ENCODE results near the gene AKT1.

The AKT1 gene

GRCh38 chr14:104771374-104771773, 24.2 kb downstream of the AKT1 start:
- no peak for DNase-seq

GRCh38 chr14:104770851-104771272, 24.7 kb downstream of the AKT1 start:
- peak; percentile 1 for DNase-seq

GRCh38 chr14:104770072-104770579, 25.4 kb downstream of the AKT1 start:
- no peak for DNase-seq

GRCh38 chr14:104769324-104770071, 26.1 kb downstream of the AKT1 start:
- no peak for DNase-seq

GRCh38 chr14:104768437-104769323, 26.9 kb downstream of the AKT1 start:
- DNase-seq, result peak; percentile 86

GRCh38 chr14:104767634-104767918, 28.0 kb downstream of the AKT1 start:
- no peak for DNase-seq

- no peak for DNase-seq
These were observed 28.5 kb downstream of the AKT1 start for GRCh38 chr14:104766863-104767633.

GRCh38 chr14:104766256-104766862, 29.2 kb downstream of the AKT1 start:
- DNase-seq, result no peak

GRCh38 chr14:104765517-104765916, 30.0 kb downstream of the AKT1 start:
- DNase-seq, result no peak

GRCh38 chr14:104758981-104759969, 36.3 kb downstream of the AKT1 start:
- DNase-seq, result no peak

- DNase-seq, result no peak
These were observed 37.7 kb downstream of the AKT1 start for GRCh38 chr14:104757681-104758392.

GRCh38 chr14:104757238-104757585, 38.3 kb downstream of the AKT1 start:
- DNase-seq, result no peak

GRCh38 chr14:104756477-104757237, 38.9 kb downstream of the AKT1 start:
- DNase-seq, result no peak

- no peak for DNase-seq
These were observed 39.9 kb downstream of the AKT1 start for GRCh38 chr14:104755621-104756020.

GRCh38 chr14:104754213-104754851, 41.2 kb downstream of the AKT1 start:
- no peak for DNase-seq

- DNase-seq, result no peak
These were observed 41.9 kb downstream of the AKT1 start for GRCh38 chr14:104753528-104754212.

GRCh38 chr14:104752735-104753527, 42.6 kb downstream of the AKT1 start, which contains the start of gene SIVA1:
Gene SIVA1 (plus strand): TSS chr14:104753147. CDS start chr14:104753202, 55 bp downstream.
- peak; percentile 100 for DNase-seq

GRCh38 chr14:104752423-104752734, 43.2 kb downstream of the AKT1 start:
- no peak for DNase-seq
